ENCODE data around the gene MTFMT. TPM values are rescaled to one million over a fixed set of nuclear protein-coding genes. Genes with fewer than 3 reads are reported as not detected.

Gene MTFMT
- total RNA-seq, 1 donor, result 30.7 TPM

- TF ChIP-seq, protein P1, sequence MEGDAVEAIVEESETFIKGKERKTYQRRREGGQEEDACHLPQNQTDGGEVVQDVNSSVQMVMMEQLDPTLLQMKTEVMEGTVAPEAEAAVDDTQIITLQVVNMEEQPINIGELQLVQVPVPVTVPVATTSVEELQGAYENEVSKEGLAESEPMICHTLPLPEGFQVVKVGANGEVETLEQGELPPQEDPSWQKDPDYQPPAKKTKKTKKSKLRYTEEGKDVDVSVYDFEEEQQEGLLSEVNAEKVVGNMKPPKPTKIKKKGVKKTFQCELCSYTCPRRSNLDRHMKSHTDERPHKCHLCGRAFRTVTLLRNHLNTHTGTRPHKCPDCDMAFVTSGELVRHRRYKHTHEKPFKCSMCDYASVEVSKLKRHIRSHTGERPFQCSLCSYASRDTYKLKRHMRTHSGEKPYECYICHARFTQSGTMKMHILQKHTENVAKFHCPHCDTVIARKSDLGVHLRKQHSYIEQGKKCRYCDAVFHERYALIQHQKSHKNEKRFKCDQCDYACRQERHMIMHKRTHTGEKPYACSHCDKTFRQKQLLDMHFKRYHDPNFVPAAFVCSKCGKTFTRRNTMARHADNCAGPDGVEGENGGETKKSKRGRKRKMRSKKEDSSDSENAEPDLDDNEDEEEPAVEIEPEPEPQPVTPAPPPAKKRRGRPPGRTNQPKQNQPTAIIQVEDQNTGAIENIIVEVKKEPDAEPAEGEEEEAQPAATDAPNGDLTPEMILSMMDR (IDR thresholded peaks at IDR 0.05; ENCODE audit: insufficient read depth, low read depth, low read length), result no peak
- DNase-seq (ENCODE audit: low read depth), result no peak
- H3K4me3 ChIP-seq (ENCODE audit: low read depth, low read length), result no peak overlapping the region
Measured at GRCh38 chr15:64951777-64952418, 77.5 kb downstream of the MTFMT start.

Other genes with a start within 250 kb of the MTFMT start
- gene PIF1, start 204.0 kb downstream of the MTFMT start, total RNA-seq, result 9.7 and 11.2 TPM in 2 replicates
- 30.9 and 48.8 TPM in 2 replicates for gene PLEKHO2, start 187.7 kb downstream of the MTFMT start, total RNA-seq
- gene ANKDD1A, start 117.7 kb downstream of the MTFMT start, total RNA-seq, result 3.9 and 7.1 TPM in 2 replicates
- gene SPG21, start 39.7 kb downstream of the MTFMT start, total RNA-seq, result 110 and 130 TPM in 2 replicates
- gene SLC51B, start 15.7 kb upstream of the MTFMT start, total RNA-seq, result not detected in 2 replicates
- under 0.01 and 2.9 TPM in 2 replicates for gene RASL12, start 38.4 kb upstream of the MTFMT start, total RNA-seq
- gene KBTBD13, start 47.1 kb upstream of the MTFMT start, total RNA-seq, result not detected in 2 replicates
- 1.7 and 2.3 TPM in 2 replicates for gene UBAP1L, start 85.6 kb upstream of the MTFMT start, total RNA-seq
- 14.8 and 20.7 TPM in 2 replicates for gene PDCD7, start 104.2 kb upstream of the MTFMT start, total RNA-seq
- gene CLPX, start 155.7 kb upstream of the MTFMT start, total RNA-seq, result 35.1 and 44.5 TPM in 2 replicates
- gene CILP, start 181.8 kb upstream of the MTFMT start, total RNA-seq, result under 0.01 TPM in 2 replicates